ENCODE data around the gene GKN1.

The GKN1 gene

GRCh38 chr2:68934021-68934420, 40.4 kb upstream of the GKN1 start:
- Mint-ChIP-seq H3K9me3 (no peaks in the 10 kb centered on the region), H3K27ac (no peak overlapping the region), H3K27me3 (ENCODE audit: low read depth, poor library complexity) (peaks cover 20% of the 10 kb centered on the region), H3K36me3 (ENCODE audit: low read depth) (no peaks in the 10 kb centered on the region), H3K4me1 (no peaks in the 10 kb centered on the region), H3K4me3 (no peak overlapping the region)
- TF ChIP-seq CTCF (IDR thresholded peaks at IDR 0.05) = no peak
- DNase-seq = no peak

GRCh38 chr2:68935471-68935870, 39.0 kb upstream of the GKN1 start:
- Mint-ChIP-seq H3K27ac (no peak overlapping the region), H3K4me1 (no peaks in the 10 kb centered on the region), H3K9me3 (peaks cover 14% of the 10 kb centered on the region), H3K4me3 (no peak overlapping the region), H3K36me3 (ENCODE audit: low read depth) (no peaks in the 10 kb centered on the region), H3K27me3 (ENCODE audit: low read depth, poor library complexity) (peaks cover 17% of the 10 kb centered on the region)
- TF ChIP-seq CTCF (IDR thresholded peaks at IDR 0.05) = no peak
- DNase-seq = no peak

GRCh38 chr2:68936427-68936826, 38.0 kb upstream of the GKN1 start:
- H3K4me1 Mint-ChIP-seq = no peaks in the 10 kb centered on the region
- peaks cover 12% of the 10 kb centered on the region for H3K27me3 Mint-ChIP-seq (ENCODE audit: low read depth, poor library complexity)
- H3K27ac Mint-ChIP-seq = no peak overlapping the region

GRCh38 chr2:68936889-68937288, 37.5 kb upstream of the GKN1 start:
- Mint-ChIP-seq H3K27ac (no peak overlapping the region), H3K9me3 (peaks cover 22% of the 10 kb centered on the region), H3K4me1 (no peaks in the 10 kb centered on the region), H3K36me3 (ENCODE audit: low read depth) (no peaks in the 10 kb centered on the region), H3K4me3 (no peak overlapping the region), H3K27me3 (ENCODE audit: low read depth, poor library complexity) (peaks cover 9% of the 10 kb centered on the region)
- TF ChIP-seq CTCF (IDR thresholded peaks at IDR 0.05) = no peak
- DNase-seq = no peak

More at GRCh38 chr2:68936427-68936826, 38.0 kb upstream of the GKN1 start:
- TF ChIP-seq CTCF (IDR thresholded peaks at IDR 0.05) = no peak
- no peak for DNase-seq
- Mint-ChIP-seq H3K36me3 (ENCODE audit: low read depth) (no peaks in the 10 kb centered on the region), H3K9me3 (peaks cover 22% of the 10 kb centered on the region), H3K4me3 (no peak overlapping the region)

- H3K27ac Mint-ChIP-seq = no peak overlapping the region
- peaks cover 9% of the 10 kb centered on the region for H3K27me3 Mint-ChIP-seq (ENCODE audit: low read depth, poor library complexity)
- DNase-seq = no peak
- no peaks in the 10 kb centered on the region for H3K4me1 Mint-ChIP-seq
- peaks cover 22% of the 10 kb centered on the region for H3K9me3 Mint-ChIP-seq
- no peak overlapping the region for H3K4me3 Mint-ChIP-seq
- H3K36me3 Mint-ChIP-seq (ENCODE audit: low read depth) = no peaks in the 10 kb centered on the region
- no peak for TF ChIP-seq CTCF (IDR thresholded peaks at IDR 0.05)
Measured at GRCh38 chr2:68937346-68938055, 36.9 kb upstream of the GKN1 start.

GRCh38 chr2:68938938-68939337, 35.5 kb upstream of the GKN1 start:
- DNase-seq = no peak
- peaks cover 22% of the 10 kb centered on the region for H3K9me3 Mint-ChIP-seq
- no peaks in the 10 kb centered on the region for H3K36me3 Mint-ChIP-seq (ENCODE audit: low read depth)
- H3K4me1 Mint-ChIP-seq = peaks cover 9% of the 10 kb centered on the region
- H3K27ac Mint-ChIP-seq = no peak overlapping the region
- TF ChIP-seq CTCF (IDR thresholded peaks at IDR 0.05) = no peak
- peaks cover 9% of the 10 kb centered on the region for H3K27me3 Mint-ChIP-seq (ENCODE audit: low read depth, poor library complexity)
- no peak overlapping the region for H3K4me3 Mint-ChIP-seq
